GM12878 (cell line): Measurements from ENCODE around the gene RNF220.

Experiments
- HDAC6 ChIP-seq: fragments of 200-600 bp; sonication (generic); IDR thresholded peaks from one replicate; pipeline ENCODE4 v1.8.0; 2017; ENCODE audit warnings: antibody characterized with exemption; ENCODE audit not compliant: unreplicated experiment
- NR2C2 ChIP-seq: IDR thresholded peaks from 2 replicates; pipeline ENCODE4 v1.6.1; 2011; ENCODE audit warnings: borderline replicate concordance, low read depth; ENCODE audit not compliant: control insufficient read depth, insufficient read length
- TCF12 ChIP-seq: IDR thresholded peaks from 2 replicates; pipeline ENCODE4 v1.6.1; 2011; ENCODE audit warnings: low read depth, mild to moderate bottlenecking, low read length
- YY1 ChIP-seq: IDR thresholded peaks from 2 replicates; pipeline ENCODE4 v1.6.1; 2011; ENCODE audit warnings: low read depth, mild to moderate bottlenecking, low read length
- ZNF274 ChIP-seq: IDR thresholded peaks from one replicate; pipeline ENCODE4 v1.8.0; 2011; ENCODE audit not compliant: insufficient read length, insufficient read depth
- ZSCAN29 ChIP-seq: fragments of 450-650 bp; IDR thresholded peaks from 2 replicates; pipeline ENCODE4 v1.6.1; 2017; ENCODE audit warnings: mild to moderate bottlenecking, moderate library complexity
- TF ChIP-seq, protein P1 (sequence below), 3 experiments: IDR thresholded peaks in 2 of 3; conservative IDR thresholded peaks in 1 of 3; 2 replicates each; pipeline ENCODE4 v1.5.1; 2011; ENCODE audit warnings: low read depth in 3 of 3, low read length in 3 of 3, mild to moderate bottlenecking in 3 of 3, control low read depth in 2 of 3, moderate library complexity in 2 of 3, inconsistent platforms in 1 of 3, mixed read lengths in 1 of 3; ENCODE audit not compliant: control insufficient read depth in 2 of 3, insufficient read depth in 1 of 3; ENCODE audit errors: extremely low read depth in 1 of 3
- TF ChIP-seq, protein P2 (sequence below): IDR thresholded peaks from 2 replicates; pipeline ENCODE4 v1.6.1; 2012; ENCODE audit warnings: mild to moderate bottlenecking, low read depth, low read length
- TF ChIP-seq, protein P3 (sequence below): IDR thresholded peaks from 2 replicates; pipeline ENCODE4 v1.6.1; 2011; ENCODE audit warnings: low read depth, low read length, improper control_type of control experiment, borderline replicate concordance

DNA sequence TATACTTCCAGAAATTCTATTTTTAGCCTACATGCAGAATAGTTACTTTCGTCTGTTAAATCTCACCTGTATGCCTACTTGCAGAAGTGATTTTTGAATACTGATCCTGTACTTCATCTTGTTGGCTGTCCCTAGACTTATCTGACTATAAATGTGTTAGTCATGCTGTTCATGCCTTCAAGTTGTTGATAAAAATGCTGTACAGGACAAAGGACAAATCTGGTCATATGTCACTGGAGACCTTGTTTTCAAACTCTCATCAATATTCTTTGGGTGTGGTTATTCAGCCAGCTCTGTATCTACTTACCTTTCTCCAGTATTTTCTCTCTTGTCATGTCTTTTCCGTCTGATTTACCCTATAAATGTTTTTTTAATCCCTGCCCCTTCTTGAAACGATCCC, 132.9 kb downstream of the RNF220 start:
- TF ChIP-seq, protein P1, sequence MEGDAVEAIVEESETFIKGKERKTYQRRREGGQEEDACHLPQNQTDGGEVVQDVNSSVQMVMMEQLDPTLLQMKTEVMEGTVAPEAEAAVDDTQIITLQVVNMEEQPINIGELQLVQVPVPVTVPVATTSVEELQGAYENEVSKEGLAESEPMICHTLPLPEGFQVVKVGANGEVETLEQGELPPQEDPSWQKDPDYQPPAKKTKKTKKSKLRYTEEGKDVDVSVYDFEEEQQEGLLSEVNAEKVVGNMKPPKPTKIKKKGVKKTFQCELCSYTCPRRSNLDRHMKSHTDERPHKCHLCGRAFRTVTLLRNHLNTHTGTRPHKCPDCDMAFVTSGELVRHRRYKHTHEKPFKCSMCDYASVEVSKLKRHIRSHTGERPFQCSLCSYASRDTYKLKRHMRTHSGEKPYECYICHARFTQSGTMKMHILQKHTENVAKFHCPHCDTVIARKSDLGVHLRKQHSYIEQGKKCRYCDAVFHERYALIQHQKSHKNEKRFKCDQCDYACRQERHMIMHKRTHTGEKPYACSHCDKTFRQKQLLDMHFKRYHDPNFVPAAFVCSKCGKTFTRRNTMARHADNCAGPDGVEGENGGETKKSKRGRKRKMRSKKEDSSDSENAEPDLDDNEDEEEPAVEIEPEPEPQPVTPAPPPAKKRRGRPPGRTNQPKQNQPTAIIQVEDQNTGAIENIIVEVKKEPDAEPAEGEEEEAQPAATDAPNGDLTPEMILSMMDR (IDR thresholded peaks at IDR 0.05 in 2 of 3, conservative IDR thresholded peaks at IDR 0.05 in 1 of 3; ENCODE audit: control insufficient read depth in 2 of 3, extremely low read depth in 1 of 3, insufficient read depth in 1 of 3, low read depth in 3 of 3, low read length in 3 of 3), result no peak
- TF ChIP-seq ZSCAN29 (no peak), HDAC6 (no peak), YY1 (no peak), ZNF274 (no peak), NR2C2 (no peak), TCF12 (no peak)
- TF ChIP-seq, protein P2, sequence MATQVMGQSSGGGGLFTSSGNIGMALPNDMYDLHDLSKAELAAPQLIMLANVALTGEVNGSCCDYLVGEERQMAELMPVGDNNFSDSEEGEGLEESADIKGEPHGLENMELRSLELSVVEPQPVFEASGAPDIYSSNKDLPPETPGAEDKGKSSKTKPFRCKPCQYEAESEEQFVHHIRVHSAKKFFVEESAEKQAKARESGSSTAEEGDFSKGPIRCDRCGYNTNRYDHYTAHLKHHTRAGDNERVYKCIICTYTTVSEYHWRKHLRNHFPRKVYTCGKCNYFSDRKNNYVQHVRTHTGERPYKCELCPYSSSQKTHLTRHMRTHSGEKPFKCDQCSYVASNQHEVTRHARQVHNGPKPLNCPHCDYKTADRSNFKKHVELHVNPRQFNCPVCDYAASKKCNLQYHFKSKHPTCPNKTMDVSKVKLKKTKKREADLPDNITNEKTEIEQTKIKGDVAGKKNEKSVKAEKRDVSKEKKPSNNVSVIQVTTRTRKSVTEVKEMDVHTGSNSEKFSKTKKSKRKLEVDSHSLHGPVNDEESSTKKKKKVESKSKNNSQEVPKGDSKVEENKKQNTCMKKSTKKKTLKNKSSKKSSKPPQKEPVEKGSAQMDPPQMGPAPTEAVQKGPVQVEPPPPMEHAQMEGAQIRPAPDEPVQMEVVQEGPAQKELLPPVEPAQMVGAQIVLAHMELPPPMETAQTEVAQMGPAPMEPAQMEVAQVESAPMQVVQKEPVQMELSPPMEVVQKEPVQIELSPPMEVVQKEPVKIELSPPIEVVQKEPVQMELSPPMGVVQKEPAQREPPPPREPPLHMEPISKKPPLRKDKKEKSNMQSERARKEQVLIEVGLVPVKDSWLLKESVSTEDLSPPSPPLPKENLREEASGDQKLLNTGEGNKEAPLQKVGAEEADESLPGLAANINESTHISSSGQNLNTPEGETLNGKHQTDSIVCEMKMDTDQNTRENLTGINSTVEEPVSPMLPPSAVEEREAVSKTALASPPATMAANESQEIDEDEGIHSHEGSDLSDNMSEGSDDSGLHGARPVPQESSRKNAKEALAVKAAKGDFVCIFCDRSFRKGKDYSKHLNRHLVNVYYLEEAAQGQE, result no peak
- TF ChIP-seq, protein P3, sequence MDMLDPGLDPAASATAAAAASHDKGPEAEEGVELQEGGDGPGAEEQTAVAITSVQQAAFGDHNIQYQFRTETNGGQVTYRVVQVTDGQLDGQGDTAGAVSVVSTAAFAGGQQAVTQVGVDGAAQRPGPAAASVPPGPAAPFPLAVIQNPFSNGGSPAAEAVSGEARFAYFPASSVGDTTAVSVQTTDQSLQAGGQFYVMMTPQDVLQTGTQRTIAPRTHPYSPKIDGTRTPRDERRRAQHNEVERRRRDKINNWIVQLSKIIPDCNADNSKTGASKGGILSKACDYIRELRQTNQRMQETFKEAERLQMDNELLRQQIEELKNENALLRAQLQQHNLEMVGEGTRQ, result no peak
